CD4-positive, alpha-beta T cell treated with Interleukin-6 at 100 ng/mL for 8 hours (primary cell): ENCODE results near the gene SLC6A7.
"Not testable (repeated sequence)": the region's sequence is repeated elsewhere in the genome, so short reads cannot be mapped to it uniquely, and the experiment has no call there.

Experiments
- DNase-seq: peaks from one replicate; pipeline ENCODE4 v3.0.0-alpha.2; 2020; ENCODE audit warnings: mixed read lengths, low spot score

Gene SLC6A7

GRCh38 chr5:150243590-150243989 lies 53.7 kb downstream of the SLC6A7 start:
- no peak for DNase-seq

GRCh38 chr5:150244209-150244608 lies 54.3 kb downstream of the SLC6A7 start:
- no peak for DNase-seq

- DNase-seq, result no peak
These were observed 55.4 kb downstream of the SLC6A7 start for GRCh38 chr5:150245111-150245789.

- DNase-seq, result no peak
These were observed 55.9 kb downstream of the SLC6A7 start for GRCh38 chr5:150245808-150246207.

DNA sequence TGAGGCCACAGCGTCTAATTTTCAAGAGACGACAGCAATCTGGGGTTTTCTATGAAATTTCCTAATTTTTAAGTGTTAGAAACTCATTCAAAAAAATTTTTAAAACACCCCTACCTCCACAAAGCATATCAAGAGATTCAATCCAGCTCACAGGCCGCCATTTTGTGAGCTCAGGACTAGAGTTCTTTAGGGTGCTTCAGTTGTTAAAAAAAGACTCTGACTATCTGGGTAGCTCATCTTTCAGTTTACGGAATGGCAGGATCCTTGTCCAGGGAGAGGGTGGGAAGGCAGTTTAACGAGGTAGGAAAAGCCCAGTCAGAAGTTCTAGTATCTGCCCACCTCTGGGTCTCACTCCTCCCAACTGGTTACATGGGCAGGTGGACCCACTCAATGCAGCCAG lies 56.6 kb downstream of the SLC6A7 start:
- no peak for DNase-seq

DNA sequence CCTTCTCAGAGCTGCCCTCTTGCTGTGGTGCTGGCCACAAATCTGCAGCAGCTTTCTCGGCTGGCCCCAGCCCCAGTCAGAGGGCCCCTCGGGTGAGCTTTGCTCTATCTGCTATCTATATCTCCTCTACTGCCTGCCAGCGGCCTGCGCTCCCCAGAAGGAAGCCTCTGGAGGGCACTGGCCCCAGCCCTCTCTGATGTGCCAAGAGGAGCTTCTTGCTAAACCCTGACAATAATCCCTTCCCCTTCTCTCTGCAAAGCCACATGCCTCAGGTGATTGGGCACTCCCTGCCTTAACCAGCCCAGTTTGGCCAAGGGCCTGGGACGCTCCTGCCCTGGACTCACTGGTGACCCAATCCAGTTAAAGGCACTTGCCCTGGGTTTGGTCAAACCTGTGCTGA lies 57.0 kb downstream of the SLC6A7 start:
- DNase-seq, result no peak

GRCh38 chr5:150247726-150248125 lies 57.9 kb downstream of the SLC6A7 start:
- no peak for DNase-seq

GRCh38 chr5:150248493-150248892 lies 58.6 kb downstream of the SLC6A7 start:
- not testable (repeated sequence) for DNase-seq

GRCh38 chr5:150248946-150249345 lies 59.1 kb downstream of the SLC6A7 start:
- no peak for DNase-seq

GRCh38 chr5:150249744-150250143 lies 59.9 kb downstream of the SLC6A7 start:
- DNase-seq, result no peak

DNA sequence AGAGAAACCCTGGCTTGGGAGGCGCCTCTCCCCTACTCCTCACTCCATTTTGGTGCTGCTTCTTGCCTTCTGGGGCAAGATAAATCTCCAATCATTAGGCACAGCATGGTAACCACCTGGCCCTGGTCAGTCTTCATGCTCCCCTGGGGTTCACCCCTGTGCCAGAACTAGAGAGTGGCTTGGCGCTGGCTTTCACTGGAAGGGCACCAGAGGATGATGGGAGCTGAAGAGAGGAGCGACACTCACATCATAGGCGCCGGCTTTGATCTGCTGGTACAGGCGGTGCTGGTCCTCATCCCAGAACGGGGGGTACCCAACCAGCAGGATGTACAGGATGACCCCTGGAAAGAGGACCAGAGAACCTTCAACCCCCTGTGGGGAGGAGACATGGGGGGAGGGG lies 61.6 kb downstream of the SLC6A7 start:
- DNase-seq, result no peak

DNA sequence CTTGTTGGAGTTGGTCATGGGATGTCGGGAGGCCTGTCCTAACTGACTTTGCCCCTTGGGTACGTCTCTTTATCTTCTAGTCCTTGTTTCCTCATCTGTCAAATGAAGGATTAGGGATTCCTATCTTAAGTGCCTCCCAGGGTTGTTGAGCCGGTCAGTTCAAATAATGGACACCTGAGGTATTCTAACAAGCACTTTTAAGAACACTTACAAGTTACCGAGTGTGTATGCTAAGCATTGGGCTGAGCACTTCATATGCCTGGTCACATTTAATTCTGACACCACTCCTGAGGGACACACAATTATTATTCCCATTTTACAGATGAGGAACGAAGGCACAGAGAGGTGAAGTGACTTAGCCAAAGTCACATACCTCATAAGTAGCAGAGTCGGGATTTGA lies 62.6 kb downstream of the SLC6A7 start:
- no peak for DNase-seq

GRCh38 chr5:150253416-150254208 lies 63.8 kb downstream of the SLC6A7 start:
- DNase-seq, result no peak

DNA sequence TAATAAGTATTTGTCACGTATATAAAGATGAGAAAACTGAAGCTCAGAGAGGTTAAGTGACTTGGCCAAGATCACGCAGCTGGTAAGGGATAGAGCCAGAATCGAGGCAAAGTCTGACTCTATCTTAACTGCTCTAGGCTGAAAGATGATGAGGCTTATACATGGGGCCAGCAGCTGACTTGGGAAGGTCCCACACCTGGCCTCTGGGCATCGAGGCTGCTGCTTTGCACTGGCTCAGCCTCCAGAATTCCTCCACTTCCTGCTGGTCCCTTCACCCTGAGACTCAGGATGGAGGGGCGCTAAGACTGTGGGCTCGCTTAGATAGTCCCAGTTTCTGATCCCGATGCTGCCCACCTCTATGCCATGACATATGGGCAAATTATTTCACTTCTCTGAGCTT lies 64.5 kb downstream of the SLC6A7 start:
- DNase-seq, result no peak

DNA sequence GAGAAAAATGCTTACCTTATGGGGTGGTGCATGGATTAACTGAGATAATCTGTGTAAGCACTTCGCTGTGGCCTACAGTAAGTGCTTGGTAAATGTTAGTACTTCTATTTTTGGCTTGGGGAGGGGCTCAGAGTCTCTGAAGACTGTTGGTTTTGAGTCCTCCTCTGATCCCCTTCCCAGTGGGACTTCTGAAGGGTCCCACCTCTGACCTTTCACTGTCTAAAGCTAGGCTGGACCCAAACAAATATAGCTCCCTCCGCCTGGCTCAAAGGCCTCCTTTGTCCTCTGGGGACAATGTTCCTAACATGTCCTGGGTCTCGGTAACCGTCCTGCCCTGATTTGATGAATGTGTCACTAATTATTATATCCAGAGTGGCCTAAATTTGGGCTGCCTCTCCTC lies 64.9 kb downstream of the SLC6A7 start:
- DNase-seq, result no peak

DNA sequence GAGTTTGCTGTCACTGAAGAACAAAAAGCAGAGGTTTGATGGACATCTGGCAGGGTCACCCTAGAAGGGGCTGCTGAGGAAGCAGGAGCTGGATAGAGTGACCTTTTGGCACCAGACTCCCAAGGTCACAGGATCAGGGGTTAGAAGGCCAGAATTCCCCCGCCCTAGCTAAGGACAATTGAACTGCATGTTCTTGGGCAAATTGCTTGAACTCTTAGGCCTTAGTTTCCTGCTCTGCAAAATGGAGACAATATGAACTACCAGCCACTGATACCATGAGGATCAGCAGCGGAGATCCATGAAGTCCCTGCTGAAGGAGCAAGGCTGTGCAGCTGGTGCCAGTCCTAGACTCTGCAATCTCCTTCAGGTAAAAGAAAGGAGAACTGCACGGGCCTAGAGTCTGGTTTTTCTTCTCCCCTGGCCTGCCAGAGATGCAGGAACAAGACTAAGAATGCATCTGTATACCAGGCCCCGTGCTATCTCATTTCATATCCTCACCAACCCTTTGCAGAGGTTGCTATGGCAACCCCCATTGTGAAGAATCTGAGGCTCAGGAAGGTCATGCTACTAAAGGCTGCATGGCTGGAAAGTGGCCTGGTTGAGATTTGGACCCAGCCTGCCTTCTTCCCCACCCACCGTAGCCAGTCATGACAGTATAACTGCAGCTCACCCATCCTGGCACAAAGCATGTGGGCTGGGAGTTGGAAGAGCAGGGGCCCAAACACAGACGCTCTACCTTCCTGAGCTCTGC lies 66.0 kb downstream of the SLC6A7 start:
- no peak for DNase-seq

- DNase-seq, result no peak
These were observed 66.7 kb downstream of the SLC6A7 start for GRCh38 chr5:150256410-150257064.

GRCh38 chr5:150257424-150257823 lies 67.6 kb downstream of the SLC6A7 start:
- no peak for DNase-seq

DNA sequence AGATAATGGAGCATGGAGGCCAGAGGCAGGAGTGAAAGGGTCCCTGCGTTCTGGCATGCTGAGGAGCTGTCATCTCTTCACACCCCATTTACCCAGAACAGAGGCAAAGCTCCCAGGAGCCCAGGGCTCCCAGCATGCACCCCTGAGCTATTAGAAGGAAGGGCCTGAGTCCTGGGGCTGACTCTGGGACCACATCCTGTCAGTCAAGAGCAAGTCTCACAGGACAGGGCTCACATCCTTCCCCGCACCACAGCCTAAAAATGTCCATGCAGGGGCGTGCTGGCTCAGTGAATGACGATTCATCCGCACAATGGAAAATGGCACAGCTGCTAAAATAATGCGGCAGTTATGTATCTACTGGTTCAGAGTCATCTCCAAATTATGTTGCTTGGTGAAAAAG lies 68.3 kb downstream of the SLC6A7 start:
- no peak for DNase-seq
